ENCODE results near the gene SH3GL3.

DNA sequence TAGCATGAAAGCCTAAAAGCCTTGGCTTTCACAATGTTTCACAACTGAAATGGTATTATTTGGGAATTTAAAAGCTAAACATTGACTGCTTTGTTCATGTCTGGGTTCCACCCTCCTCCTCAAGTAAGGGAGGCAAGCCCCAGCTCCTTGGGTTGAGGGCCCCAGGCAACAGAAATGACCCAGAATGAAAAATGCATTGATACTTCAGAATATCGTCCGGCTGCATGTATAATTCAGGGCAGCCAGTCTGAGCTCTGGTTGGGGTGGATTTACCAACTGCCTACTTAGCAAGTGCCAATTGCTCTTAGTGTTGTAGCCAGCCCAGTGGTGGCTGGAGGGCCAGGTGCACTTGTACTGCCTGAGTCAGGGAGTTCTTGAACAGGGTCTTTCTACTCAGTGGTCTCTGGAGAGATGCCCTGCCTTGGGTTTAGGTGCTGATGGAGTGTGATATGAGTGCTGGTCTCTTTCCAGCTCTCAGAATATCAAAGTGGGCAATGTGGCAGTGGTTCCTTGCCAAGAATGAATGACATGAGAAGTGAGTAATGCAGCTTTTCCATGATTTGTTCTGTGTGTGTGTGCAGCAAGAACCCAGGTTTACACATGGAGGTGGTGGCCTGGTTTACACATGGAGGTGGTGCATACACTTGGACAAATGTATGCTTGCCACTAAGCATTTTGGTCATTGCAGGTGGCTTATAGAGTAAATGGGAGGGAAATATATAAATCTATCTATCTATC, 165.9 kb downstream of the SH3GL3 start:
- TF ChIP-seq RAD21 (IDR thresholded peaks at IDR 0.05 in 1 of 2, conservative IDR thresholded peaks at IDR 0.05 in 1 of 2; ENCODE audit: low read depth in 2 of 2, low read length in 2 of 2) (no peak), GTF2F1 (IDR thresholded peaks at IDR 0.05; ENCODE audit: borderline replicate concordance, low read depth, low read length) (no peak), CREB1 (IDR thresholded peaks at IDR 0.05) (no peak), YY1 (IDR thresholded peaks at IDR 0.05; ENCODE audit: low read depth, low read length) (no peak), CHD2 (IDR thresholded peaks at IDR 0.05; ENCODE audit: low read length) (no peak), CBX8 (IDR thresholded peaks at IDR 0.05; ENCODE audit: borderline replicate concordance, low read depth, low read length) (no peak), EZH2 (IDR thresholded peaks at IDR 0.05; ENCODE audit: low read depth, low read length, severe bottlenecking) (no peak), SIRT6 (IDR thresholded peaks at IDR 0.05; ENCODE audit: low read length) (no peak), SIN3A (conservative IDR thresholded peaks at IDR 0.05 in 1 of 2, IDR thresholded peaks at IDR 0.05 in 1 of 2; ENCODE audit: low read depth in 1 of 2, low read length in 2 of 2) (no peak), JUN (IDR thresholded peaks at IDR 0.05; ENCODE audit: low read depth, low read length) (no peak), HDAC6 (IDR thresholded peaks at IDR 0.05; ENCODE audit: low read depth, low read length) (no peak), TCF12 (IDR thresholded peaks at IDR 0.05; ENCODE audit: low read depth, low read length) (no peak), CHD1 (IDR thresholded peaks at IDR 0.05; ENCODE audit: low read depth, low read length) (no peak)
- TF ChIP-seq, protein P1, sequence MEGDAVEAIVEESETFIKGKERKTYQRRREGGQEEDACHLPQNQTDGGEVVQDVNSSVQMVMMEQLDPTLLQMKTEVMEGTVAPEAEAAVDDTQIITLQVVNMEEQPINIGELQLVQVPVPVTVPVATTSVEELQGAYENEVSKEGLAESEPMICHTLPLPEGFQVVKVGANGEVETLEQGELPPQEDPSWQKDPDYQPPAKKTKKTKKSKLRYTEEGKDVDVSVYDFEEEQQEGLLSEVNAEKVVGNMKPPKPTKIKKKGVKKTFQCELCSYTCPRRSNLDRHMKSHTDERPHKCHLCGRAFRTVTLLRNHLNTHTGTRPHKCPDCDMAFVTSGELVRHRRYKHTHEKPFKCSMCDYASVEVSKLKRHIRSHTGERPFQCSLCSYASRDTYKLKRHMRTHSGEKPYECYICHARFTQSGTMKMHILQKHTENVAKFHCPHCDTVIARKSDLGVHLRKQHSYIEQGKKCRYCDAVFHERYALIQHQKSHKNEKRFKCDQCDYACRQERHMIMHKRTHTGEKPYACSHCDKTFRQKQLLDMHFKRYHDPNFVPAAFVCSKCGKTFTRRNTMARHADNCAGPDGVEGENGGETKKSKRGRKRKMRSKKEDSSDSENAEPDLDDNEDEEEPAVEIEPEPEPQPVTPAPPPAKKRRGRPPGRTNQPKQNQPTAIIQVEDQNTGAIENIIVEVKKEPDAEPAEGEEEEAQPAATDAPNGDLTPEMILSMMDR (IDR thresholded peaks at IDR 0.05; ENCODE audit: control extremely low read depth in 1 of 3, insufficient read depth in 1 of 3, low read depth in 1 of 3, low read length in 3 of 3): no peak

All from H1 (cell line).